Stomach (tissue), 4 donors: ENCODE results near the gene VPS45.

Source experiments
- CTCF ChIP-seq, 7 experiments: fragments of 450-650 bp in 4 of 7; fragments of 200-600 bp in 3 of 7; sonication (generic) in 3 of 7; IDR thresholded peaks; one replicate each; pipeline ENCODE4 v1.5.1; 2016 to 2019; ENCODE audit warnings: antibody characterized with exemption in 7 of 7, control low read depth in 2 of 7, mild to moderate bottlenecking in 1 of 7
- EP300 ChIP-seq: sonication (generic); formaldehyde crosslinking; IDR thresholded peaks from one replicate; pipeline ENCODE4 v1.6.1; 2017; ENCODE audit warnings: antibody characterized with exemption
- POLR2A ChIP-seq, 4 donors: fragments of 450-650 bp; IDR thresholded peaks; one replicate each; pipeline ENCODE4 v1.6.1; 2016; ENCODE audit warnings: antibody characterized with exemption in 4 of 4, control low read depth in 2 of 4, mild to moderate bottlenecking in 1 of 4, moderate library complexity in 1 of 4
- POLR2AphosphoS5 ChIP-seq, 3 donors: sonication (generic); formaldehyde crosslinking; IDR thresholded peaks; one replicate each; pipeline ENCODE4 v1.6.1; 2016; ENCODE audit warnings: antibody characterized with exemption in 3 of 3

DNA sequence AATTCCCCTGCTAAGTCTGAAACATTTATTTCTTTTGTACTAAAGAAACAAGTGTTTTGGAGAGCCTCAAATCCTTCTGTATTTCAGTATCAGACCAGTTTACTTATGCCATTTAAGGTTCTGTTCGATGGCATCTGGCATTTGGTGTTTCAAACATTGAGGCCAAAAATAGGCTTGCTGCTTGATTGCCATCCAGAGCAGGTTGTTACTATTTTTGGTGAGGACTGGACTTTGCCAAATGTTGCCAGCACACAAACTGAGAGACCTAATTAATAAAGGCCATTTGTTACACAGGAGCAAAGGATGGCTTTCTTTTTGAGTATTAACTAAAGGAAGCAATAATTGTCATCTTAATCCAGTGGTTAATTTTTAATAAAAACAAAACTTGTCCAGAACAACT is 26.2 kb downstream of the VPS45 start:
- TF ChIP-seq CTCF (IDR thresholded peaks at IDR 0.05) (no peak), POLR2AphosphoS5 (IDR thresholded peaks at IDR 0.05) (no peak), EP300 (no peak), POLR2A (IDR thresholded peaks at IDR 0.05) (no peak)
